NCI-H2029 (cell line): Measurements from ENCODE around the gene SAP25.
"Not testable (repeated sequence)": the region's sequence is repeated elsewhere in the genome, so short reads cannot be mapped to it uniquely, and the experiment has no call there.

Experiments
- DNase-seq: peaks from one replicate; lab custom pipeline; 2025; lab: John Stamatoyannopoulos, UW

SAP25 gene

GRCh38 chr7:100561491-100562194 is 12.1 kb downstream of the SAP25 start:
- DNase-seq = no peak

- no peak for DNase-seq
Observed at GRCh38 chr7:100559127-100559526, 14.6 kb downstream of the SAP25 start.

- DNase-seq = no peak
Observed at GRCh38 chr7:100556541-100556940, 17.2 kb downstream of the SAP25 start.

GRCh38 chr7:100555701-100556100 is 18.0 kb downstream of the SAP25 start:
- no peak for DNase-seq

GRCh38 chr7:100553032-100553431 is 20.7 kb downstream of the SAP25 start:
- DNase-seq = no peak

GRCh38 chr7:100552532-100552931 is 21.2 kb downstream of the SAP25 start:
- DNase-seq = no peak

- DNase-seq = not testable (repeated sequence)
Observed at GRCh38 chr7:100548446-100548845, 25.3 kb downstream of the SAP25 start.

GRCh38 chr7:100547872-100548271 is 25.8 kb downstream of the SAP25 start:
- DNase-seq = peak; percentile 76

GRCh38 chr7:100546926-100547800 is 26.5 kb downstream of the SAP25 start:
- DNase-seq = peak; percentile 86

GRCh38 chr7:100546129-100546925 is 27.4 kb downstream of the SAP25 start:
- peak; percentile 88 for DNase-seq

- DNase-seq = peak; percentile 44
Observed at GRCh38 chr7:100545360-100546128, 28.2 kb downstream of the SAP25 start.

GRCh38 chr7:100544967-100545359 is 28.7 kb downstream of the SAP25 start:
- peak; percentile 58 for DNase-seq

GRCh38 chr7:100544386-100544785 is 29.3 kb downstream of the SAP25 start:
- DNase-seq = no peak

- DNase-seq = no peak
Observed at GRCh38 chr7:100543586-100543985, 30.1 kb downstream of the SAP25 start.

- DNase-seq = not testable (repeated sequence)
Observed at GRCh38 chr7:100541309-100541708, 32.4 kb downstream of the SAP25 start.

GRCh38 chr7:100540073-100540723 is 33.5 kb downstream of the SAP25 start:
- no peak for DNase-seq

GRCh38 chr7:100539436-100540006 is 34.2 kb downstream of the SAP25 start:
- DNase-seq = no peak

- peak; percentile 99 for DNase-seq
Observed at GRCh38 chr7:100538654-100539435, 34.9 kb downstream of the SAP25 start, which contains the start of gene AGFG2. Gene AGFG2 (plus strand): TSS chr7:100539203. CDS start chr7:100539347, 144 bp downstream.

- DNase-seq = no peak
Observed at GRCh38 chr7:100538348-100538653, 35.4 kb downstream of the SAP25 start.

GRCh38 chr7:100536695-100537094 is 37.0 kb downstream of the SAP25 start:
- not testable (repeated sequence) for DNase-seq
